HL-60 (cell line): ENCODE data around the gene MEP1B.
A peak's percentile ranks its signal among the peaks of the same experiment; 100 is the strongest.
"Not testable (repeated sequence)": the region's sequence is repeated elsewhere in the genome, so short reads cannot be mapped to it uniquely, and the experiment has no call there.

Experiments
- DNase-seq, 2 experiments: peaks; one replicate each; pipeline ENCODE4 v3.0.0-alpha.2; 2010 to 2020; ENCODE audit warnings: low read depth in 1 of 2, low spot score in 1 of 2
- H3K27ac ChIP-seq: fragments of 250-450 bp; sonication (Bioruptor Pico); replicated peaks from 2 replicates; pipeline ENCODE4 v1.5.1; 2020; ENCODE audit warnings: mild to moderate bottlenecking, moderate library complexity
- H3K27me3 ChIP-seq: fragments of 250-450 bp; sonication (Bioruptor Pico); 2 replicates; pipeline ENCODE4 v1.5.1; 2021; ENCODE audit warnings: mild to moderate bottlenecking, moderate library complexity; ENCODE audit not compliant: insufficient read depth, poor library complexity, severe bottlenecking
- H3K4me3 ChIP-seq: replicated peaks from 2 replicates; pipeline ENCODE4 v1.5.1; 2011; ENCODE audit warnings: mild to moderate bottlenecking, control low read depth, low read length; ENCODE audit not compliant: insufficient read depth
- GABPA ChIP-seq: IDR thresholded peaks from 2 replicates; pipeline ENCODE4 v1.6.1; 2012; ENCODE audit warnings: low read depth
- POLR2AphosphoS5 ChIP-seq: IDR thresholded peaks from 2 replicates; pipeline ENCODE4 v1.6.1; 2012; ENCODE audit warnings: low read depth
- SPI1 ChIP-seq: IDR thresholded peaks from 2 replicates; pipeline ENCODE4 v1.6.1; 2012; ENCODE audit warnings: low read depth, mild to moderate bottlenecking, borderline replicate concordance
- TF ChIP-seq, protein P1 (sequence below): IDR thresholded peaks from one replicate; pipeline ENCODE4 v1.5.1; 2011; ENCODE audit warnings: low read length, control low read depth, inconsistent platforms; ENCODE audit not compliant: insufficient read depth
- TF ChIP-seq, protein P2 (sequence below): IDR thresholded peaks from 2 replicates; pipeline ENCODE4 v1.6.1; 2012; ENCODE audit warnings: low read depth; ENCODE audit not compliant: insufficient replicate concordance

The MEP1B gene

DNA sequence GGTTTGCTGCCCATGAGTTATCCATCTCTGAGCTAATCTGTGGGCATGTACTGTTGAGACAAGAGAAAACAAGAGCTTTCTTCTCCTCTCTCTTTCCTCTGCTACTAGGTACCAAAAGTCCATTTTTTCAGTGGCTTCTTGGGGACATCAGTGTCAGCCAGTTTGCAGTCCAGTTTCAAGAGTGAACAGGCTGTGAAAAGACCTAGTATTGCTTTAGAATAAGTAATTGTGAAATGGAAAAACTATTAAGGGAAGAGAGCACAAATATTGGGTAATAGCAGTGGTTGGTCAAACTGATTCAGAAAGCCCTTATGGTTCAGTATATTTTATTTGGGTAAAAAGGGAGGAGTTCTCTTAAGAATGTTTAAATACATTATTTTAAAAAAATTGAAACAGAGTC is 33.0 kb upstream of the MEP1B start:
- Histone ChIP-seq H3K4me3 (no peak overlapping the region), H3K27ac (no peak overlapping the region), H3K27me3 (no peaks in the 10 kb centered on the region)
- DNase-seq, result peak in 1 of 2 experiments; percentile 61
- TF ChIP-seq, protein P1, sequence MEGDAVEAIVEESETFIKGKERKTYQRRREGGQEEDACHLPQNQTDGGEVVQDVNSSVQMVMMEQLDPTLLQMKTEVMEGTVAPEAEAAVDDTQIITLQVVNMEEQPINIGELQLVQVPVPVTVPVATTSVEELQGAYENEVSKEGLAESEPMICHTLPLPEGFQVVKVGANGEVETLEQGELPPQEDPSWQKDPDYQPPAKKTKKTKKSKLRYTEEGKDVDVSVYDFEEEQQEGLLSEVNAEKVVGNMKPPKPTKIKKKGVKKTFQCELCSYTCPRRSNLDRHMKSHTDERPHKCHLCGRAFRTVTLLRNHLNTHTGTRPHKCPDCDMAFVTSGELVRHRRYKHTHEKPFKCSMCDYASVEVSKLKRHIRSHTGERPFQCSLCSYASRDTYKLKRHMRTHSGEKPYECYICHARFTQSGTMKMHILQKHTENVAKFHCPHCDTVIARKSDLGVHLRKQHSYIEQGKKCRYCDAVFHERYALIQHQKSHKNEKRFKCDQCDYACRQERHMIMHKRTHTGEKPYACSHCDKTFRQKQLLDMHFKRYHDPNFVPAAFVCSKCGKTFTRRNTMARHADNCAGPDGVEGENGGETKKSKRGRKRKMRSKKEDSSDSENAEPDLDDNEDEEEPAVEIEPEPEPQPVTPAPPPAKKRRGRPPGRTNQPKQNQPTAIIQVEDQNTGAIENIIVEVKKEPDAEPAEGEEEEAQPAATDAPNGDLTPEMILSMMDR, result no peak
- TF ChIP-seq, protein P2, sequence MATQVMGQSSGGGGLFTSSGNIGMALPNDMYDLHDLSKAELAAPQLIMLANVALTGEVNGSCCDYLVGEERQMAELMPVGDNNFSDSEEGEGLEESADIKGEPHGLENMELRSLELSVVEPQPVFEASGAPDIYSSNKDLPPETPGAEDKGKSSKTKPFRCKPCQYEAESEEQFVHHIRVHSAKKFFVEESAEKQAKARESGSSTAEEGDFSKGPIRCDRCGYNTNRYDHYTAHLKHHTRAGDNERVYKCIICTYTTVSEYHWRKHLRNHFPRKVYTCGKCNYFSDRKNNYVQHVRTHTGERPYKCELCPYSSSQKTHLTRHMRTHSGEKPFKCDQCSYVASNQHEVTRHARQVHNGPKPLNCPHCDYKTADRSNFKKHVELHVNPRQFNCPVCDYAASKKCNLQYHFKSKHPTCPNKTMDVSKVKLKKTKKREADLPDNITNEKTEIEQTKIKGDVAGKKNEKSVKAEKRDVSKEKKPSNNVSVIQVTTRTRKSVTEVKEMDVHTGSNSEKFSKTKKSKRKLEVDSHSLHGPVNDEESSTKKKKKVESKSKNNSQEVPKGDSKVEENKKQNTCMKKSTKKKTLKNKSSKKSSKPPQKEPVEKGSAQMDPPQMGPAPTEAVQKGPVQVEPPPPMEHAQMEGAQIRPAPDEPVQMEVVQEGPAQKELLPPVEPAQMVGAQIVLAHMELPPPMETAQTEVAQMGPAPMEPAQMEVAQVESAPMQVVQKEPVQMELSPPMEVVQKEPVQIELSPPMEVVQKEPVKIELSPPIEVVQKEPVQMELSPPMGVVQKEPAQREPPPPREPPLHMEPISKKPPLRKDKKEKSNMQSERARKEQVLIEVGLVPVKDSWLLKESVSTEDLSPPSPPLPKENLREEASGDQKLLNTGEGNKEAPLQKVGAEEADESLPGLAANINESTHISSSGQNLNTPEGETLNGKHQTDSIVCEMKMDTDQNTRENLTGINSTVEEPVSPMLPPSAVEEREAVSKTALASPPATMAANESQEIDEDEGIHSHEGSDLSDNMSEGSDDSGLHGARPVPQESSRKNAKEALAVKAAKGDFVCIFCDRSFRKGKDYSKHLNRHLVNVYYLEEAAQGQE, result no peak
- no peak for TF ChIP-seq GABPA

DNA sequence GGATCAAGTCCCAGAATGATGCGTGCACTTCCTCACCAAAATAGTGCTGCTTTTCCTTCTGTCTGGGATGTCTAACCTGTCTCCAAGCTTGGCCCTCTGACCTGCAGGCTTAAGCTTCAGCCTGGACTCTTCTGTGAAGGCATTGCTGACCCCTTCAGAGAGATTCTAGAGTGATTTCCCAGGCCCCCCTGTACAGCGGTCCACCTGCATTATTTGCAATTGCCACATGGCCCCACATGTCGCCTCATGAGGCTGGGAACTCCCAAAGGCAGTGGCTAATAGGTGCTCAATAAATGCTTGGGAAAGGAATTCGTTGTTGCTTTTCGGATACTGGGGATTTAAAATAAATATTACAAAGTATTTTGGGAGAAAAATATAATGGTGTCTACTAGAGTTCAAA is 32.3 kb upstream of the MEP1B start:
- DNase-seq, result no peak
- no peaks in the 10 kb centered on the region for H3K27me3 ChIP-seq
- H3K4me3 ChIP-seq, result no peak overlapping the region
- no peak overlapping the region for H3K27ac ChIP-seq
- TF ChIP-seq, protein P1, result no peak
- no peak for TF ChIP-seq GABPA
- TF ChIP-seq POLR2AphosphoS5, result no peak
- TF ChIP-seq, protein P2, result no peak
- TF ChIP-seq SPI1, result no peak

DNA sequence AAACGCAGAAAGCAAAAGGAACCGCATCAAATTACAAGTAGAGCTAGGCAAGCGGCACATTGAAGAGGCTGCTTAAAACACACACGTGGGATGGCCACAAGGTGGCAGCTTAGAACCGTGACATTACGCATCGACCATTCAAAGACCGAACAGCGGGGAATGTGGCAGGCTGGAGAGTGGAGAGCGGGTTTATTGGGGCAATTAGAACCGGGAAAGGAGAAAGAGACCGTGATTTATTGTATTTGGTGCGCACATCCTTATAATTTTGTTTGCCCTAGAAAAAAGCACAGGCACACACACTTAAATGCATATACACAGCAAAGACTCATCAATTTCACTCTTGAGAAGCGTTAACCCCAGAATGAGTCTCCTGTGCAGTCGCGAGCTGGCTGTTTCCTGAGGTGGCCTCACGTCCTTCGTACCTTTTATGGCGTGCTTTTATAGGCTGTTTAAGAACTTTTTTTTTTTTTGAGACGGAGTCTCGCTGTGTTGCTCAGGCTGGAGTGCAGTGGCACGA is 31.7 kb upstream of the MEP1B start:
- H3K27me3 ChIP-seq, result no peaks in the 10 kb centered on the region
- peak; percentile 75 to 82 for DNase-seq
- H3K27ac ChIP-seq, result no peak overlapping the region
- H3K4me3 ChIP-seq, result no peak overlapping the region
- no peak for TF ChIP-seq SPI1
- TF ChIP-seq, protein P1, result peak; percentile 96
- TF ChIP-seq, protein P2, result no peak
- no peak for TF ChIP-seq POLR2AphosphoS5

DNA sequence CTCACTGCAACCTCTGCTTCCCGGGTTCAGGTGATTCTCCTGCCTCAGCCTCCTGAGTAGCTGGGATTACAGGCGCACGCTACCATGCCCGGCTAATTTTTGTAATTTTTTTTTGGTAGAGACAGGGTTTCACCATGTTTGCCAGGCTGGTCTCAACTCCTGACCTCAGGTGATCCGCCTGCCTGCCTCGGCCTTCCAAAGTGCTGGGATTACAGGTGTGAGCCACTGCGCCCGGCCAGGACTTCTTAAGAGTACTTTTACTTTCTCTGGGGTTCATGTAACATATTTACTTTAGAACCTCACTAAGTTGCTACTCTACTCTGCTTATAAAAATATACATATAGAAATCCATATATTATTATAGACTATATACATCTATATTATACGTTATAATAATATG is 31.2 kb upstream of the MEP1B start:
- H3K27ac ChIP-seq, DNase-seq, H3K27me3 ChIP-seq, H3K4me3 ChIP-seq: not testable (repeated sequence)
